ENCODE data around the gene AICDA.
"Not testable (repeated sequence)": the region's sequence is repeated elsewhere in the genome, so short reads cannot be mapped to it uniquely, and the experiment has no call there.

Gene AICDA

GRCh38 chr12:8603286-8603685 is 9.4 kb downstream of the AICDA start:
- CTCF ChIA-PET = interaction anchor here (1.6 kb wide), 1 partner anchor 12 kb away, joined by 3 read pairs; no protein-coding TSS in a partner anchor
- no peak for TF ChIP-seq CTCF (IDR thresholded peaks at IDR 0.05; ENCODE audit: control extremely low read depth, extremely low read depth, low read depth, missing control alignments)
- DNase-seq (ENCODE audit: extremely low spot score) = no peak
- POLR2A ChIA-PET = no interaction called here

- no peak for DNase-seq (ENCODE audit: extremely low spot score)
- TF ChIP-seq CTCF (IDR thresholded peaks at IDR 0.05; ENCODE audit: control extremely low read depth, extremely low read depth, low read depth, missing control alignments) = no peak
- ChIA-PET CTCF (interaction anchor here (3.8 to 9.2 kb wide), 2 partner anchors 13 to 52 kb away, joined by 20 to 106 read pairs; partner anchors contain the start of gene AICDA), POLR2A (no interaction called here)
These were observed 16.1 kb downstream of the AICDA start for GRCh38 chr12:8596561-8596960.

GRCh38 chr12:8594072-8594471 is 18.6 kb downstream of the AICDA start:
- DNase-seq (ENCODE audit: extremely low spot score) = no peak
- CTCF ChIA-PET = interaction anchor here (0.8 to 9.2 kb wide), 4 partner anchors 16 to 204 kb away, joined by 3 to 106 read pairs (median 12); partner anchors contain the start of gene AICDA
- POLR2A ChIA-PET = no interaction called here
- TF ChIP-seq CTCF (IDR thresholded peaks at IDR 0.05; ENCODE audit: control extremely low read depth, extremely low read depth, low read depth, missing control alignments) = no peak

DNA sequence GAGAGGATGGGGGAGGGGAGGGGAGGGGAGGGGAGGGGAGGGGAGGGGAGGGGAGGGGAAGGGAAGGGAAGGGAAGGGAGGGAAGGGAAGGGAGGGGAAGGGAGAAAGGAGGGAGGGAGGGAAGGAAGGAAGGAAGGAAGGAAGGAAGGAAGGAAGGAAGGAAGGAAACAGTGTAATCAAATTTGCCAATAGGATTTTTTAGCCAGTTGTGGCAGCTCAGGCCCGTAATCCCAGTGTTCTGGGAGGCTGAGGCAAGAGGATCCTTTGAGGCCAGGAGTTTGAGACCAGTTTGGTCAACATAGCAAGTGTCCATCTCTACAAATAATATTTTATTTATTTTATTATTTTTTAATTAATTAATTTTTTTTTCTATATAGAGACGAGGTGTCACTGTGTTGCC is 19.4 kb downstream of the AICDA start:
- TF ChIP-seq CTCF (IDR thresholded peaks at IDR 0.05; ENCODE audit: control extremely low read depth, extremely low read depth, low read depth, missing control alignments) = no peak
- CTCF ChIA-PET = interaction anchor here (1.0 to 9.2 kb wide), 3 partner anchors 17 to 49 kb away, joined by 6 to 106 read pairs (median 20); partner anchors contain the start of gene AICDA
- no peak for DNase-seq (ENCODE audit: extremely low spot score)
- POLR2A ChIA-PET = no interaction called here

DNA sequence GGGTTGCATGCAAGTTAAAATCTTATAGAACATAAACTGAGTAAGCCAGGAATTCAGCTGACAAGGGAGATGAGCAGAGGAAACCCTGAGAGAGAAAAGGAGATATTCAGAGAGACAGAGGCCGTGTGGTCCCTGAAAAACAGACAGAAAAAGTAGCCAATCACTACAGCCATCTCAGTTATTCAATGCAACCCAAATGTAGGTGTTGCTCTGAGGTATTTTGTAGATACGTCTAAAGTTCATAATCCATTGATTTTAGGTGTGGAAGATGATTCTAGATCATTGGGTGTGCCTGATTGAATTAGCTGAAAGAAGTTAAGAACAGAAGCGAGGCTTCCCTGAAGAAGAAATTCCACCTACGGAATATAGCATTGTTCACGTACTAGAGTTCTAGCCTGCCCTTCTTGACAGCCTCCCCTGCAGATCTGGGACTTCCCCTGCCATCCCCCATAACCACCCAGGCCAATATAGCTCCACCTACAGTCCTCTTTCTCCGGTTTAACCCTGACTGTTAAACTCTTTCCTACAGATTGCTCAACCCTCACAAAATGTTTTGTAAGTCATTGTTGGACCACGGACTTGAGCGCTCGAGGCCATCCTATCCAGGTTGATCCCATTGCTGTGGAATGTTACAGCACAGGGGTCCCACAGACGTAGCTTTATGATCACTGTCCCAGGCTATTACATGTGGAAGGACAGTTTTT is 21.7 kb downstream of the AICDA start:
- ChIA-PET CTCF (interaction anchor here (0.9 to 9.2 kb wide), 16 partner anchors 9 to 459 kb away, joined by 3 to 106 read pairs (median 6); partner anchors contain the start of gene AICDA), POLR2A (interaction anchor here (0.6 to 1.4 kb wide), 2 partner anchors 19 to 20 kb away, joined by 3 read pairs; no protein-coding TSS in a partner anchor)
- TF ChIP-seq CTCF (IDR thresholded peaks at IDR 0.05; ENCODE audit: control extremely low read depth, extremely low read depth, low read depth, missing control alignments) = peak; percentile 34
- DNase-seq (ENCODE audit: extremely low spot score) = peak; percentile 80

- DNase-seq (ENCODE audit: extremely low spot score) = no peak
- TF ChIP-seq CTCF (IDR thresholded peaks at IDR 0.05; ENCODE audit: control extremely low read depth, extremely low read depth, low read depth, missing control alignments) = no peak
- ChIA-PET CTCF (interaction anchor here (1.4 to 9.2 kb wide), 6 partner anchors 20 to 300 kb away, joined by 3 to 106 read pairs (median 8); partner anchors contain the start of gene AICDA), POLR2A (no interaction called here)
These were observed 23.0 kb downstream of the AICDA start for GRCh38 chr12:8589679-8590078.

- CTCF ChIA-PET = interaction anchor here (0.9 to 1.1 kb wide), 2 partner anchors 92 to 306 kb away, joined by 3 read pairs; no protein-coding TSS in a partner anchor
- POLR2A ChIA-PET; DNase-seq (ENCODE audit: extremely low spot score): not testable (repeated sequence)
These were observed 28.2 kb downstream of the AICDA start for GRCh38 chr12:8584478-8584877.

Data from GM10248 (cell line).